GM18526 (cell line): Measurements from ENCODE around the gene LENG1.

Experiments
- POLR2A ChIP-seq: IDR thresholded peaks from 3 replicates; pipeline ENCODE4 v1.6.1; 2011; ENCODE audit not compliant: insufficient read length; ENCODE audit errors: extremely low read depth

Gene LENG1

GRCh38 chr19:54173359-54173699 is 13.8 kb upstream of the LENG1 start:
- no peak for TF ChIP-seq POLR2A

GRCh38 chr19:54172471-54173358 is 13.2 kb upstream of the LENG1 start, which contains the start of gene TMC4:
Gene TMC4, minus strand, starts transcription at chr19:54173160. Its CDS starts 43 bp downstream, at chr19:54173117.
- TF ChIP-seq POLR2A = no peak

GRCh38 chr19:54169149-54169740 is 9.7 kb upstream of the LENG1 start:
- no peak for TF ChIP-seq POLR2A

DNA sequence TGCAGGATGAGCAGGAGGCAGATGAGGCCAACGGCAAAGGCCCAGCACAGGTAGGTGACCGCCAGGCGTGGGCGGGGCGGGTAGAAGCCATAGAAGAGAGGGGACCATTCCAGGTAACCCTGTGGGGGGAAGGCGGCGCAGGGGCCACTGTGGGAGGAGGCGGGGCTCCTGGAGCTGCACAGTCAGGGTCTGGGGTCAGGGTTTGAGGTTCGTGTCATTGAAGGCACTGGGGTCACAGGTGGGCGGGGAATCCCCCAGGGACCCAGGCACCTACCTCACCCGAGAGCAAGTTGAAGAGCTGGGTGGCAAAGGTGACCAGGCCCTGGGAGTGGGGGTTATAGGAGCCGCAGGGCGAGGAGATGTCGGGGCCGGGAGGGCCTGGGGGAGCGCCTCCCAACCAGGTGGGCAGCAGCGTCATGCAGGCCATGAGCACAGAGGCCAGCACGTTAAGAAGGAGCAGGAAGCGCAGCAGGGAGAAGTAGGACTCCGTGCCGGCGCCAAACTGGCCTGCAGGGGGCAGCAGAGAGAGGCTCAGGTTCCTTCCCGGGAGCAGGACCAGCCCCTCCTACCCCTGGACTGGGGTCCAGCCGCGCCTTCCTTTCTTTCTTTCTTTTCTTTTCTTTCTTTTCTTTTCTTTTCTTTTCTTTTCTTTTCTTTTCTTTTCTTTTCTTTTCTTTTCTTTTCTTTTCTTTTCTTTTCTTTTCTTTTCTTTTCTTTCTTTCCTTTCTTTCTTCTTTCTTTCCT is 8.8 kb upstream of the LENG1 start:
- TF ChIP-seq POLR2A = no peak

- no peak for TF ChIP-seq POLR2A
Measured at GRCh38 chr19:54165222-54165621, 5.7 kb upstream of the LENG1 start.

DNA sequence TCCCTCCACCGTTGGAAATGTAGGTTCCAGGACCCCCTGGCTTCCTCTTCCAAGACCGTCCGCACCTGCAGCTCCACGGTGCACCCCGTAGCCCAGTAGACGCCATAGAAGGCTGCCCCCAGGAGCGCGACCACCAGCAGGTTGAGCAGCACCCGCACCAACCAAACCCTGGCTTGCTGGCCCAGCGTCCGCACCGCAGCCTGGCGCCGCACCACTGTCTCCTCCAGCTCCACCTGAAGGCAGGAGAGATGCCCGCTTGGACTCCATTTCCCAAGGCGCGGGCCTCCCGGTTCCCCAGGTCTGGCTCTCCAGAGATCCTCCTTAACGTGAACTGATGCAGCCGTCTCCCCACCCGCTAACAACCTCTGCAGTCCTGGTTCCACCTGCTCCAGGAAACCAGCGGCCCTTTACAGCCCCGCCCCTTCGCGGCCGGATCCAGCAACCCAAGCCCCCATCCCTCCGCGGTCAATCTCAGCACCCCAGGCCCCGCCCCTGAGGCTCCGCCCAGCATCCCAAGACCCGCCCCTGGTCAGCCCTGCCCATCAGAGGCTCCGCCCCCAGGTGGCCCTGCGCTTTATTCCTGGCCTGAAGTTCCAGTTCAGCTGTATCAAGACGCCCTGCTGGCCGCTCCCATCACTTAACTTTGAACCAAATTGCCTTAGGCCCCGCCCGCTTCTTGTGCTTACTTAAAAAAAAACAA is 5.0 kb upstream of the LENG1 start:
- TF ChIP-seq POLR2A = no peak

DNA sequence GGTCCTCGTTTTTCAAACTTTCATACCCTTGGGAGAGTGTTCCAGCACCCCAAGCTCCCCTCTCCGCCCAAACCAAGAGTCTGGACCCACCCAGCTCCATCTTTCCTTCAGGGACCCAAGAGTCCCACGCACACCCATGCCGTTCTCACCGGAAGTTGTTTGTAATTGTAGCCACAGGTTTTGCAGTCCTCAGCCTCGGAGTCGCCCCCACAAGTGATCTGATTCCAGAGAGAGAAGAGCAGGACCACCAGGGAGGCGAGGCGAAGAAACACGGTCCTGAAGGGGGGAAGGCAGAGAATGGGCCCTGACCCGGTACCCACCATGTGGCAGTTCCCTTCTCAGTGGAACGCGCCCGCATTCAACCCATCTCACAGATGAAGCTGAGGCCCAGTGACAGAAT is 3.4 kb upstream of the LENG1 start:
- no peak for TF ChIP-seq POLR2A

GRCh38 chr19:54162241-54162805 is 2.8 kb upstream of the LENG1 start:
- no peak for TF ChIP-seq POLR2A

DNA sequence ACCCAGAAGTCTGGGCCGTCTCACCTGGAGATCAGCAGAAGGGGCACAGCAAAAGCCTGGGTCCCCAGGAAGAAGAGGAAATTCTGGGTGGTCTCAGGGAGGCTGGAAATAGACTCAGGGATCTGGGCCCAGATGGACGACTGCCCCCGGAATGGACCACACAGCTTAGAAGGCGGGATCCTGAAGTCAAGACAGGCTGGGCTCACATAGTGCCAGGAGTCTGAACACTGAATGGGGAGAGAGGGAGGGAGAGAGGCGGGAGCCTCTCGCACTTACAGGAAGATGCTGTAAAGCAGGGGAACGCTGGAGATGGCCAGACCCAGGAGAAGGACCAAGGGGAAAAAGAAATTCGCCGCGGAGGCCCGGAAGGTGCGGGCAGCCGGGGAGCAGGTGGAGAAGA is 1.3 kb upstream of the LENG1 start:
- TF ChIP-seq POLR2A = no peak

- TF ChIP-seq POLR2A = no peak
Measured at GRCh38 chr19:54160182-54160811, 776 bp upstream of the LENG1 start.

- TF ChIP-seq POLR2A = no peak
Measured at GRCh38 chr19:54158812-54159351, 639 bp downstream of the LENG1 start.

- TF ChIP-seq POLR2A = no peak
Measured at GRCh38 chr19:54156953-54157352, 2.6 kb downstream of the LENG1 start.

- no peak for TF ChIP-seq POLR2A
Measured at GRCh38 chr19:54156490-54156889, 3.0 kb downstream of the LENG1 start.

GRCh38 chr19:54155694-54156093 is 3.8 kb downstream of the LENG1 start:
- no peak for TF ChIP-seq POLR2A
